GM18511 (cell line): ENCODE data around the gene EEFSEC.

Experiments
- ATAC-seq: cut with Tn5 transposase; IDR thresholded peaks from one replicate; pipeline ENCODE4 v1.9.1; 2021; ENCODE audit warnings: mild to moderate bottlenecking, moderate library complexity; ENCODE audit not compliant: unreplicated experiment

The EEFSEC gene

GRCh38 chr3:128345196-128345595, 191.9 kb downstream of the EEFSEC start:
- no peak for ATAC-seq

GRCh38 chr3:128346562-128346961, 193.3 kb downstream of the EEFSEC start:
- no peak for ATAC-seq

GRCh38 chr3:128347282-128347681, 194.0 kb downstream of the EEFSEC start:
- ATAC-seq: no peak

GRCh38 chr3:128348075-128348474, 194.8 kb downstream of the EEFSEC start:
- ATAC-seq: no peak

GRCh38 chr3:128348805-128349531, 195.7 kb downstream of the EEFSEC start:
- no peak for ATAC-seq

- ATAC-seq: no peak
These were observed 196.8 kb downstream of the EEFSEC start for GRCh38 chr3:128349963-128350599.

- ATAC-seq: no peak
These were observed 198.3 kb downstream of the EEFSEC start for GRCh38 chr3:128351546-128351945.

GRCh38 chr3:128352326-128352725, 199.0 kb downstream of the EEFSEC start:
- ATAC-seq: no peak

- no peak for ATAC-seq
These were observed 200.2 kb downstream of the EEFSEC start for GRCh38 chr3:128353361-128353965.

GRCh38 chr3:128353991-128354687, 200.9 kb downstream of the EEFSEC start:
- ATAC-seq: no peak

GRCh38 chr3:128354788-128355542, 201.7 kb downstream of the EEFSEC start:
- ATAC-seq: no peak

- ATAC-seq: no peak
These were observed 202.2 kb downstream of the EEFSEC start for GRCh38 chr3:128355543-128355919.

- ATAC-seq: no peak
These were observed 203.5 kb downstream of the EEFSEC start for GRCh38 chr3:128356822-128357221.

- ATAC-seq: no peak
These were observed 204.3 kb downstream of the EEFSEC start for GRCh38 chr3:128357538-128357937.

GRCh38 chr3:128358156-128358895, 205.0 kb downstream of the EEFSEC start:
- no peak for ATAC-seq

- no peak for ATAC-seq
These were observed 205.9 kb downstream of the EEFSEC start for GRCh38 chr3:128359060-128359664.

- no peak for ATAC-seq
These were observed 206.8 kb downstream of the EEFSEC start for GRCh38 chr3:128359846-128360642.

- ATAC-seq: no peak
These were observed 207.5 kb downstream of the EEFSEC start for GRCh38 chr3:128360705-128361271.
